Activated CD4-positive, alpha-beta T cell treated with anti-CD3 and anti-CD28 coated beads, Interleukin-2, amount 50 U/mL, for 48 hours (primary cell): ENCODE results near the gene MFF.
"Not testable (repeated sequence)": the region's sequence is repeated elsewhere in the genome, so short reads cannot be mapped to it uniquely, and the experiment has no call there.

Experiments
- DNase-seq, 2 experiments: peaks; one replicate each; pipeline ENCODE4 v3.0.0-alpha.2; 2020

MFF gene

GRCh38 chr2:227337442-227337841 lies 12.4 kb downstream of the MFF start:
- no peak for DNase-seq

- no peak for DNase-seq
Observed at GRCh38 chr2:227339098-227339599, 14.1 kb downstream of the MFF start.

DNA sequence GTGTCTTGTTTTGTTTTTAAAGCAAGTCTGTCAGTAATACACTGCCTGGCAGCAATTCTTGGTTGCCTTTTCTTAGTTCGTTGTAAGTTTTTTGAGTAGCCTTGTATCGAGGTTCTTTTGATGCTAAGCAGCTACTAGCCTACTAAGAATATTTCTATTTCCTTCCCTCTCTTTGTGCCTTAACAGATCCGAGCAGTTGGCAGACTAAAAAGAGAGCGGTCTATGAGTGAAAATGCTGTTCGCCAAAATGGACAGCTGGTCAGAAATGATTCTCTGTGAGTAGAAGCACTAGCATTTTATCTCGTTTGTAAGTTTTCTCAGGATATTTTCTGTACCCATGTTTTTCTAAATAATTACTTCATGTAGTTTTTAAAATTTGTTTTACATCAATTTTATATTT lies 15.1 kb downstream of the MFF start:
- no peak for DNase-seq

GRCh38 chr2:227341553-227341952 lies 16.5 kb downstream of the MFF start:
- DNase-seq, result no peak

GRCh38 chr2:227344231-227344630 lies 19.2 kb downstream of the MFF start:
- DNase-seq, result no peak

DNA sequence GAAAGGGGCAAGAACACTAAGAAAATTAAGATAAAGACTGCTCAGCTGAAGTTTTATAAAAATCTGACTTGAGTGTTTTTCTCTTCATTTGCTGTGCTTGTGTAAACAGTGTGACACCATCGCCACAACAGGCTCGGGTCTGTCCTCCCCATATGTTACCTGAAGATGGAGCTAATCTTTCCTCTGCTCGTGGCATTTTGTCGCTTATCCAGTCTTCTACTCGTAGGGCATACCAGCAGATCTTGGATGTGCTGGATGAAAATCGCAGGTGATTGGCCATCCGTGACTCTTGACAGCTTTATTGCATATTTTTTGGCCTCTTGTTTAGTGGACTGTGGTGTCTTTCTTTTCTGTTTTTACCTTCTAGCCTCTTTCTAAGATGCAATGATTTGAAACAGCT lies 22.1 kb downstream of the MFF start:
- DNase-seq, result no peak

DNA sequence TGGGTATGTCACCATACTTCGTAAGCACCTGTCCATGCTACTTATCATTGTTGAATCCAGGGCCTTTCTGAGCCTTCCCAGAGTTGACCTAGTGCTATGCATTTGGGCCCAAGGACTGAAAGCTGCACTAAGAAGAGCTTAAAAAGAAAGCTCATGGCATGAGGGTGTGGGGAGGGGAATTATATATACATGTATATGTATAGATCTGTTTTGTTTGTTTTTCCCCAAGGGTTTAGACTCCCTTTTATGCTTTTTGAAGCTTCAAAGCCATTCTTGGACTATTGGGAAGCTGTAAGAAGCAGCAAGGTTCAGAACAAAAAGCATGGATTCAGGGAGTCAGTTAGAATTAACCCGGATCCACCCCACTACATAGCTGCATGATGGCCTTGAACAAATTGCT lies 23.3 kb downstream of the MFF start:
- DNase-seq, result no peak

GRCh38 chr2:227349989-227350612 lies 25.1 kb downstream of the MFF start:
- no peak for DNase-seq

- peak in 1 of 2 experiments; percentile 9 for DNase-seq
Observed at GRCh38 chr2:227351639-227352038, 26.6 kb downstream of the MFF start.

- no peak for DNase-seq
Observed at GRCh38 chr2:227360351-227360750, 35.3 kb downstream of the MFF start.

DNA sequence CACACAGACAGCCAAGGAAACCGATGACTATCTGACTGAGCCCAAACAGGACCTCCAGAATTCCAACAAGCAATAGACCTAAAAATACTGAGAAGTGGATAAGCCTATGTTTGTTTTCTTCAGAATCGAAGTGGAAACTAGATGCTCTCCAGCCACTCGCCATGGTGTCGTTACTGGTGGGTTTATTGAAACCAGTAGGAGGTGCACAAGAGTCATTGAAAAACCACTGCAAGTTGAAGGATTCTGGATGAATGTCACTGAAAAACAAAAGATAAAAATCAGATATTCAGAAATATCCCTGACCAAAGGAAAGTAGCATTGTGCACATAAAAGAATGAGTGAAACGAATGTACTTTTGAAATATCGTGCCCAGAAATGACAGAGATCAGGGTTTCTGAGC lies 38.7 kb downstream of the MFF start:
- DNase-seq, result no peak

DNA sequence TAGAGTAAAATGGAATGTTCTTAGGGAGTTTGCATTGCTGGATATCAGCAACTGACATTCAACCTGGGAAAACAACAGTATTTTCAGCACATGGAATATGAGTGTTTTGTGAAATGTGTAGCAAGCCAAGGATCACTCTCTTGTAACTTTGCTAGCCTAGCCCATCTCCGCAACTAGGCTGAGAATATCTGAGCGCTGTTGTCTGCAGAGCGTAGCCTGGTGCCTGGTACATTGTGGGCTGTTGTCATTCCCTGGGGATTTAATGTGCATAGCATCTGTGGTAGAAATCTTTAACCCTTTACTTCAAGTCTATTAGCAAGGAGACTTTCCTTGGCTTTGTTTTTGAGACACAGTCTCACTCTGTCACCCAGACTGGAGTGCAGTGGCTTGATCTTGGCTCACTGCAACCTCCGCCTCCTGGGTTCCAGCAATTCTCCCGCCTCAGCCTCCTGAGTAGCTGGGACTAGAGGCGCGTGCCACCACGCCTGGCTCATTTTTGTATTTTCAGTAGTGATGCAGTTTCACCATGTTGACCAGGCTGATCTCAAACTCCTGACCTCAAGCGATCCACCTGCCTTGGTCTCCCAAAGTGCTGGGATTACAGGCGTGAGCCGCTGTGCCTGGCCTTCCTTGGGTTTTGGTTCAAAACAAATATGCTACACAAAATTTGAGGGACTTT lies 39.7 kb downstream of the MFF start:
- DNase-seq, result not testable (repeated sequence)

DNA sequence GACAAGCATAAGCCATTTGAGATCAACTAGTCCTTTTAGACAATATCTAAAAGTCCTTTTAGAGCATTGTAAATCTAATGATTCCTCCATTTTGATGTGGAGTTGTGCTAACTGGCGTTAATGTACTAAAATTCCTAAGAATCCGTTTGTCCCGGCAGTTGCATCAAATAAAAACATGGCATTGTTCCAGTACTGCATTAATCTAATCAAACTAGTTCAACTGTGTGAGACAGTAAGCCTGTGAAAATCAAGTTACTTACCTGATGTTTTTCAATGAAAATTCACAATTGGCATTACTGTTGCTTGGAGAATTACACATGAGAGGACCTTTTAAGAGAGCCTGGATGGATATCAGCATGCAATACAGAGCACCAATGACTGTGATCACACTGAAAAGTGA lies 40.8 kb downstream of the MFF start:
- DNase-seq, result no peak

DNA sequence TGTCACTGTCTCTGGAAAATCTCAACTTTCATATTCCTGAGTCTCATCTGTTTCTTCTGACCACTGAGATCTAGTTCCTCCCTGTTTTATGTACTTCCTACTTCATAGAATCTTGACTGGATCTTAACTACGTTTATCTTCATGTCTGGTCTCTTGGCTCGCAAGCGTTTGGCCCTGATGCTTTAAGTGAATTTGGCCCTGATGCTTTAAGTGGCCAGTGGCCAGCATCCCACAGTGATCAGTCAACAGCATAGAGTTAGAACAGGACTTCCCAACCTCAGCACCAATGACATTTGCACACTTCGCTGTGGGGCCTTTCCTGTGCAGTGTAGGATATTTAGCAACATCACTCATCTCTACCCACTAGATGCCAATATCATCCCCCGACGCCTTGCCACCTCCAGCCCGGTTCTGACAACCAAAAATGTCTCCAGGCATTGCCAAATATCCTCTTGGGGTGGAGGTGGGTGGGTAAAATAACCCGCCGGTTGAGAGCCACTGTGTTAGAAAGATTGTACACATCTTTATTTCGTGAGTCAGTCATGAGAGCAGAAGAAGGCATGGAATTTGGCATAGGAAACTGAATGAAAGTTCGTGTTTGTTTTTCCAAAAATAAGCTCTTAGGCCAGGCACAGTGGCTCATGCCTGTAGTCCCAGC lies 41.8 kb downstream of the MFF start:
- DNase-seq, result no peak

DNA sequence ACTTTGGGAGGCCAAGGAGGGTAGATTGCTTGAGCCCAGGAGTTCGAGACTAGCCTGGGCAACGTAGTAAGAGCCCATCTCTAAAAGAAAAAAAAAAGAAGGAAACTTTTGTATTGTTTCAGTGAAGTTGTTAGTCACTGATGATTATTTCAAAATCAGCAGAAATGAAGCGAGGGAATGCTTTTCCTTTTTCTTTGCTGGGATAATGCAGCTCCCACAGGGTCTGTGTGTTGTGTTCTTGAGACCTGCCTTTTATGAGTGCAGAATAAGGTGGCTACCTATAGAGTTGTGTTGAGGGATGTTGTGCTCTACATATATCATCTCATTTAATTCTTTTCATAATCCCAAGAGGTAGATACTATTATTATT lies 42.4 kb downstream of the MFF start:
- DNase-seq, result no peak

- no peak for DNase-seq
Observed at GRCh38 chr2:227368574-227368973, 43.5 kb downstream of the MFF start.

- DNase-seq, result no peak
Observed at GRCh38 chr2:227370092-227370491, 45.0 kb downstream of the MFF start.

GRCh38 chr2:227370791-227371312 lies 45.8 kb downstream of the MFF start:
- DNase-seq, result peak; percentile 13 to 31

DNA sequence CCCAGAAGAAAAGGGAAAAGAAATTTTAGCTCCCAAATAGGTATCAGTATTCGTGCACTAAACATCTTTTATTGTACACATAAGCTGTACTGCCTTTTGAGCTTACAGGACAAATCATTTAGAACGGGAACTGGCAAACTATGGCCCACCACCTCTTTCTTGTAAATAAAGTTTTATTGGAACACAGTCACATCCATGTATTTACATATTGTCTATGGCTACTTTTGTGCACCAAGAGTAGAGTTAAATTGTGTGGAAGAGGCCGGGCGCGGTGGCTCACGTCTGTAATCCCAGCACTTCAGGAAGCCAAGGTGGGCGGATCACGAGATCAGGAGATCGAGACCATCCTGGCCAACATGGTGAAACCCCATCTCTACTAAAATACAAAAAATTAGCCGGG lies 48.3 kb downstream of the MFF start:
- DNase-seq, result no peak

- DNase-seq, result peak; percentile 41 to 60
Observed at GRCh38 chr2:227374158-227374557, 49.1 kb downstream of the MFF start.

- DNase-seq, result no peak
Observed at GRCh38 chr2:227376656-227377396, 51.8 kb downstream of the MFF start.

GRCh38 chr2:227377467-227378351 lies 52.7 kb downstream of the MFF start:
- no peak for DNase-seq
